NCI-H1048 (cell line): ENCODE results near the gene NSL1.
"Not testable (repeated sequence)": the region's sequence is repeated elsewhere in the genome, so short reads cannot be mapped to it uniquely, and the experiment has no call there.

ENCODE experiments used
- DNase-seq: peaks from one replicate; lab custom pipeline; 2025; lab: John Stamatoyannopoulos, UW

Gene NSL1

GRCh38 chr1:212782422-212783154 lies 9.0 kb downstream of the NSL1 start:
- peak; percentile 28 for DNase-seq

- DNase-seq: no peak
Observed at GRCh38 chr1:212781225-212781624, 10.4 kb downstream of the NSL1 start.

GRCh38 chr1:212780759-212781158 lies 10.8 kb downstream of the NSL1 start:
- DNase-seq: no peak

- DNase-seq: not testable (repeated sequence)
Observed at GRCh38 chr1:212779086-212779485, 12.5 kb downstream of the NSL1 start.

- no peak for DNase-seq
Observed at GRCh38 chr1:212777151-212777550, 14.4 kb downstream of the NSL1 start.

GRCh38 chr1:212775241-212775640 lies 16.3 kb downstream of the NSL1 start:
- no peak for DNase-seq

- DNase-seq: no peak
Observed at GRCh38 chr1:212774584-212774983, 17.0 kb downstream of the NSL1 start.

- no peak for DNase-seq
Observed at GRCh38 chr1:212773011-212773410, 18.6 kb downstream of the NSL1 start.

GRCh38 chr1:212771341-212771740 lies 20.2 kb downstream of the NSL1 start:
- no peak for DNase-seq

GRCh38 chr1:212769459-212770167 lies 22.0 kb downstream of the NSL1 start:
- no peak for DNase-seq

- DNase-seq: not testable (repeated sequence)
Observed at GRCh38 chr1:212766825-212767224, 24.8 kb downstream of the NSL1 start.

GRCh38 chr1:212764718-212765281 lies 26.8 kb downstream of the NSL1 start:
- not testable (repeated sequence) for DNase-seq

GRCh38 chr1:212762839-212763238 lies 28.7 kb downstream of the NSL1 start:
- DNase-seq: no peak

GRCh38 chr1:212762234-212762633 lies 29.3 kb downstream of the NSL1 start:
- DNase-seq: no peak

- no peak for DNase-seq
Observed at GRCh38 chr1:212760126-212760823, 31.3 kb downstream of the NSL1 start.

GRCh38 chr1:212759683-212760082 lies 31.9 kb downstream of the NSL1 start:
- no peak for DNase-seq

- DNase-seq: no peak
Observed at GRCh38 chr1:212754680-212755079, 36.9 kb downstream of the NSL1 start.

- DNase-seq: no peak
Observed at GRCh38 chr1:212754193-212754592, 37.4 kb downstream of the NSL1 start.

GRCh38 chr1:212753749-212754148 lies 37.8 kb downstream of the NSL1 start:
- DNase-seq: no peak

GRCh38 chr1:212752934-212753497 lies 38.6 kb downstream of the NSL1 start:
- DNase-seq: no peak

GRCh38 chr1:212752252-212752933 lies 39.2 kb downstream of the NSL1 start:
- DNase-seq: no peak
